ENCODE measurements around the gene GRM4.

The GRM4 gene

DNA sequence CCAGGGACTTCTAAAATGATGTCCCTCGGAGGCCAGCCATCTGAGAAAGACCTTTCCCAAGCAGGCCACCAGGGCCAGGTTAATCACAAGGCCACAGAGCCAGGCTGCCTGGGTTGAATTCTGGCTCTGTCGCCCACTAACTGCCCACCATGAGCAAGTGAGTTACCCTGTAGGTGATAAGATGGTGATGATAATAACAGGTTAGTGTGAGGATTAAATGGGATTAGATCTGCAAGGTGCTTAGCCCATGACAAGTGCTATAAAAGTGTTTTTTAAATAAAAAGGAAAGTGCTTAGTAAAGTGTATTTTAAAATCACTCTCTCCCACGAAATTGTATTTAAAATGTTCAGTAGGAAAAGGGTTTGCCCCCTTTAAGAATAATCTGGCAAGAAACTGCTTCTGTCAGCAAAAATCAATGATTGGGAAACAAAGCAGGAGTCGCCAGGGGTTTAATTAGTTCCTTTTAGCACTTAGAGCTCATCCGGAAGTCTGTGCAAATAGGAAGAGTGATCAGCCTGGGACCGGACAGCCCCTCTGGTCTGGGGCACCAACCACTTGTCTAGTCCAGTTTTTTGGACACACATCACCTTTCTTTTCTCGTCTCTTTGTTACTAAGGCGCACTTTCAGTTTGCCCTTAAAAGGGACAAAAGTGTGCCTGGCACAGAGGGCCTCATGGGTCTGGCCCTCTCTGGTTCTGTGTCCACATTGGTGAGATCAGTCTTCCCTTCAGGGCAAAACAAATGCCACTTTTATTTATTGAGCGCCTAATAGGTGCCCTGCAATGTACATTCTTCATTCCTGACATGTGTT is 150.4 kb downstream of the GRM4 start:
- no peak overlapping the region for H3K27ac Mint-ChIP-seq
- H3K27me3 Mint-ChIP-seq: peaks cover 24% of the 10 kb centered on the region
- intact Hi-C loops (cut with micrococcal nuclease): no loop called here
- no peak overlapping the region for H3K4me3 Mint-ChIP-seq
- no peaks in the 10 kb centered on the region for H3K9me3 Mint-ChIP-seq
- H3K4me1 Mint-ChIP-seq (ENCODE audit: low read depth): peaks cover 6% of the 10 kb centered on the region
- H3K36me3 Mint-ChIP-seq (ENCODE audit: low read depth): no peaks in the 10 kb centered on the region

DNA sequence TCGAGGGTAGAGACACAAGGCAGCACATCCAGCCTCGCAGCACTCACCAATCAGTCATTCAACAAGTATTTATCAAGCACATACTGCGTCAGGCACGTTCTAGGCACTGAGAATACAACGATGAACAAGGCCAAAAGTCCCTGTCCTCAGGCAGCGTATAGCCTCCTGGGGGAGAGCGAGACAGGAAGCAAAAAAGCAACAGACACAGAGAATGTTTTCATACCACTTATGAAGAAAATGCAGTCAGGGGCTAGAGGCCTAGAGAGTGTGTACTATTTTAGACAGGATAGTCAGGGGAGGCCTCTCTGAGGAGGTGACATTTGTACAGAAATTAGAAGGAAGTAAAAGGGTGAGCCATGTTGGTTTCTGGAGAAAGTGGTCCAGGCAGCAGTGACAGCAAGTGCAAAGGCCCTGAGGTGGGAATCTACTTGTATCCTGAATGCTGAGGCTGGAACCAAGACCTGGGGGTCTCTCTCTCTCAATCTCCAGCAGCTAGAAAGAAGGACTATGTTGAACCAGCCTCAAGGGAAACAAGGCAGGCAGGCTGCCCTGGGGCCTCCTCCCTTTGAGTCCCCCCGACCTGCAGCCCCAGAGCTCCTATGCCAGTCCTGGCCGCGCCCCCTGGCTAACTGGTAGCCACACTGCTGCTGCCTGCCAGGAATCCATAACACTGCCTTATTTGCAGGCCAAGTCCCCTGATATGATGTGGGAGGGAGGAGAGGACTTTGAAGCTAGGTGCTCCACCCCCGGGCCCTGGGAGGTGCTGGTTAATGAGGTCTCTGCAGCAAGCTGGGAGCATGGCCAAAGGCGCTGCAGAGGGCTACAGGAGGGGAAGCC is 151.2 kb downstream of the GRM4 start:
- Mint-ChIP-seq H3K4me1 (ENCODE audit: low read depth) (peaks cover 6% of the 10 kb centered on the region), H3K4me3 (no peak overlapping the region), H3K36me3 (ENCODE audit: low read depth) (no peaks in the 10 kb centered on the region), H3K9me3 (no peaks in the 10 kb centered on the region), H3K27ac (no peak overlapping the region), H3K27me3 (peaks cover 20% of the 10 kb centered on the region)
- intact Hi-C loops (cut with micrococcal nuclease): no loop called here

DNA sequence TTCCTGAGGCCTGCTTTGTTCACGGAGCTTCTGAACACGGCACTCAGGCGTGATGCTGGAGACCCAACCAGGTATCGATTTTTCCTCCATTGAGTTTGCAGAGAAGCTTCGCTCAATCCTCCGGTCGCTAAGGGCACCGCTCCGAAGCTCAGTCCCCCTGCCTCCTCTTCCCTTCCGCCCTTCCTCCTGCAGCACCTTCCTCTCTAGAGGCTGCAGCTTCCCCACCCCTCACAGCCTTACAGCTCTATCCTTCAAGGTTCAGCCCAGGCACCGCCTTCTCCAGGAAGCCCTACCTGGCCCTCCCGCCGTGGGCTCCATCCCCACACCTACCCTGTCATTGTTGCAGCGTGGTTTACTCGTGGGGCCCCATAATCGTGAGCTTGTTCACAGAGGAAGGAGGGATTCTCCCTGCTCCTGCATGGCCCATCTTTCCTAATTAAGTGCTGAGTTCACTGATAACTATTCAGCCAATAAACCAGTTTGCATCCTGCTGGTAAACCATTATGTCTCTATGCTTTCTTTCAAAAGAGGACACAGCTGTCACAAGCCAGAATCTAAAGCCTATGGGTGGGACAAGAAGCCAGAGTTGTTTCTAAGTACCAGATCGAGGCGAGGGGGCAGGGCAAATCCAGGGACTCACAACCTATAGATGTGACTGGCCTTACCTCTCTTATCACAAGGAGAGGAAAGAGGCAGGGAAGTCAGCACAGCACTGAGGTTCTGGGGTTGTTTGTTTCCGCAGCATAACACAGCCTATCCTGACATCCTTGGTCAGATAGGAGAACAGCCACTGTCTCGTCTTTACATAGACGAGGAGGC is 152.0 kb downstream of the GRM4 start:
- peaks cover 6% of the 10 kb centered on the region for H3K4me1 Mint-ChIP-seq (ENCODE audit: low read depth)

DNA sequence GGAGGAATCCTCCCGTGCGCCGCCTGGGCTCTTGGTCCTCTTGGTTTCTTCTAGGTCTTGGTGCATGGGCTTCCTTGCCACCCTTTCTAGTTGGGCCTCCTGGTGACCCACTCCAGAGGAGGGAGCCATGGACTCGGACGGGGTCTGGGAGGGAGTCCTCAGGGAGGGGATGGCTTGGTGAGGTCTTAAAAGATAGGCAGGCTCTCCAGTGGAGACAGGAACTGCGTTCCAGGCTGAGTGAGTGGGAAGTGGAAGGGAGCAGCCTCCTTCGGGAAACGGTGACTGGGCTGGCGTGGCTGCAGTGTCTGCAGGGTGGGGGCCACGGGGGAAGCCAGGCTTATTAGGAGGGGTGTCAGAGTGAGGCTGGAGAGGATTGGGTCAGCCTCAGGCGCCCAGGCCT is 152.8 kb downstream of the GRM4 start:
- Mint-ChIP-seq H3K4me1 (ENCODE audit: low read depth) (peaks cover 6% of the 10 kb centered on the region), H3K4me3 (no peak overlapping the region), H3K27ac (no peak overlapping the region), H3K36me3 (ENCODE audit: low read depth) (no peaks in the 10 kb centered on the region), H3K27me3 (peaks cover 20% of the 10 kb centered on the region), H3K9me3 (no peaks in the 10 kb centered on the region)
- intact Hi-C loops (cut with micrococcal nuclease): no loop called here

More for the DNA sequence above, 152.0 kb downstream of the GRM4 start:
- Mint-ChIP-seq H3K4me3 (no peak overlapping the region), H3K36me3 (ENCODE audit: low read depth) (no peaks in the 10 kb centered on the region), H3K9me3 (no peaks in the 10 kb centered on the region), H3K27ac (no peak overlapping the region), H3K27me3 (peaks cover 20% of the 10 kb centered on the region)
- intact Hi-C loops (cut with micrococcal nuclease): no loop called here

DNA sequence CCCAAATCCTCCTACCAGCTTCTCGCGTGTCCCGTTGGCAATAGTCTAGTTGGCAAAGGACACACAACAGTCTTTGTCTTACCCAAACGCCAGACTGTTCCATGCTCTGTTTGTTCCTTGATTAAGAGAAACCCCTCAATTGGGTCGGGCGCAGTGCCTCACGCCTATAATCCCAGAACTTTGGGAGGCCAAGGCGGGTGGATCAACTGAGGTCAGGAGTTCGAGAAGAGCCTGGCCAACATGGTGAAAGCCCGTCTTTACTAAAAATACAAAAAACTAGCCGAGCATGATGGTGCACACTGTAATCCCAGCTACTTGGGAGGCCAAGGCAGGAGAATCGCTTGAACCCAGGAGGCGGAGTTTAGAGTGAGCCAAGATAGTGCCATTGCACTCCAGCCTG is 153.7 kb downstream of the GRM4 start:
- peaks cover 6% of the 10 kb centered on the region for H3K4me1 Mint-ChIP-seq (ENCODE audit: low read depth)
- H3K27me3 Mint-ChIP-seq: peaks cover 20% of the 10 kb centered on the region
- no peaks in the 10 kb centered on the region for H3K36me3 Mint-ChIP-seq (ENCODE audit: low read depth)
- intact Hi-C loops (cut with micrococcal nuclease): no loop called here
- H3K4me3 Mint-ChIP-seq: no peak overlapping the region
- H3K27ac Mint-ChIP-seq: no peak overlapping the region
- no peaks in the 10 kb centered on the region for H3K9me3 Mint-ChIP-seq

DNA sequence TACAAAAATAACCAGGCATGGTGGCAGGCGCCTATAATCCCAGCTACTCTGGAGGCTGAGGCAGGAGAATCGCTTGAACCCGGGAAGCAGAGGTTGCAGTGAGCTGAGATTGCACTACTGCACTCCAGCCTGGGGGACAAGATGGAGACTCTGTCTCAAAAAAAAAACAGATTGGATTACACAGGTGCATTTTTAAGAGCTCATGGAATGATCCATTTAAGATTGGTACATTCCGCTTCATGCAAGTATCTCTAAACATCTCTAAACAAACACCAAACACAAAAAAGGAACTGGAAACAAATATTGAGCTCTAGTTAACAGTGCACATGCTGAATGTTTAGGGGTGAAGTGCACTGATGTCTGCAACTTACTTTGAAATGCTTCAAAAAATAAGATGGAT is 154.3 kb downstream of the GRM4 start:
- Mint-ChIP-seq H3K4me3 (no peak overlapping the region), H3K27me3 (peaks cover 20% of the 10 kb centered on the region), H3K4me1 (ENCODE audit: low read depth) (peaks cover 6% of the 10 kb centered on the region), H3K27ac (no peak overlapping the region), H3K36me3 (ENCODE audit: low read depth) (no peaks in the 10 kb centered on the region), H3K9me3 (no peaks in the 10 kb centered on the region)
- intact Hi-C loops (cut with micrococcal nuclease): no loop called here

DNA sequence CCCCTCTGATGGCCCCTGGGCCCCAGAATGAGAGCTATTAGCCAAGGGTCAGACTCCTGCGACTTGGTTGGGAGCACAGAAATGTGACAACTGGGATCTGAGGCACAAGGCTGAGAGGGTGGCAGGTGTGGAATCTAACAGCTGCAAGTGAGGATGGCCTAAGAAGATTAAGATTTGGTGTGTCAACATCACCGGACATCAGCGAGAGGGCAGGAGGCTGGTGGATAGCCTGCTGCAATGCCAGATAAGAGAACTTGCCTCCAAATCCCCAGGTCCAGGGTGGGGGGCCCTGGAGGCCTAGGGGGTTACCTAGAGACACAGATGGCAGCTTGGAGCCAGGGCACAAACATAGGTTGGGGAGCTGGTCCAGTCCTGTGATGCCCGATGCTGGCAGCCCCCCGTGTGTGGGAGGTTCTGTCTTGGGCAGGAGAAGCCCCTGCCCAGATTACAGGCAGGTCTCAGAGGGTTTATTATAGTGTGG is 155.8 kb downstream of the GRM4 start:
- no peak overlapping the region for H3K27ac Mint-ChIP-seq
- intact Hi-C loops (cut with micrococcal nuclease): no loop called here
- H3K27me3 Mint-ChIP-seq: peaks cover 16% of the 10 kb centered on the region
- H3K36me3 Mint-ChIP-seq (ENCODE audit: low read depth): no peaks in the 10 kb centered on the region
- no peaks in the 10 kb centered on the region for H3K4me1 Mint-ChIP-seq (ENCODE audit: low read depth)
- no peak overlapping the region for H3K4me3 Mint-ChIP-seq
- no peaks in the 10 kb centered on the region for H3K9me3 Mint-ChIP-seq

DNA sequence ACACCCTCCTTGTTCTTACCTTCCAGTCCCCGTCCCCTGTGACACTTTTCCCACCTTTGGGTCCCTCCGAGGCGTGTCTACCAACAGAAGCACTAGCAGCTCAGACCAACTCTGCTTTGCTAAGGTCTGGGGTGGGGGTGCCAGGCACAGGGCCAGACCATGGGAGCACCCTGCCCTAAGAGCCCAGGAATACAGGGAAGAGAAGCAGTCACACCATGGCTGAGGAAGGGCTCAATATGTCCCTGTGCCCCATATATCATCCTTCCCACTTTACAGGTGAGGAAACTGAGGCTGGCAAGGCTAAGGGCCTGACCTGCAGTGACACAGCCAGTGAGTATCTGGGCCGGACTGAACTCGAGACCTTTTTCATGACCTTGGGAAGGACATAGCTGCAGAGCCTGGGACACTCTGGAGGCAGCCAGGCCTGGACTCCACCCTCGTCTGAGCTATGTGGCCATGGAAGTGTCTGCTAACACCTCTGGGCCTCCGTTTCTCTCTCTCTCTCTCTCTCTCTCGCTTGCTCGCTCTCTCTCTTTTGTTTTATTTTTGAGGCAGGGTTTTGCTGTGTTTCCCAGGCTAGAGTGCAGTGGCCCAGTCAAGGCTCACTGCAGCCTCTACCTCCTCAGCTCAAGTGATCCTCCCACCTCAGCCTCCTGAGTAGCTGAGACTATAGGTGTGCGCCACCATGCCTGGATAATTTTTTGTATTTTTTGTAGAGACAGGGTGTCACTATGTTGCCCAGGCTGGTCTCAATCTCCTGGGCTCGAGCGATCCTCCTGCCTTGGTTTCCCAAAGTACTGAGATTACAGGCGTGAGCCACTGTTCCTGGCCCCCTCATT is 156.7 kb downstream of the GRM4 start:
- intact Hi-C loops (cut with micrococcal nuclease): no loop called here
- no peak overlapping the region for H3K4me3 Mint-ChIP-seq
- no peaks in the 10 kb centered on the region for H3K36me3 Mint-ChIP-seq (ENCODE audit: low read depth)
- H3K27ac Mint-ChIP-seq: no peak overlapping the region
- no peaks in the 10 kb centered on the region for H3K9me3 Mint-ChIP-seq
- no peaks in the 10 kb centered on the region for H3K4me1 Mint-ChIP-seq (ENCODE audit: low read depth)
- peaks cover 11% of the 10 kb centered on the region for H3K27me3 Mint-ChIP-seq

DNA sequence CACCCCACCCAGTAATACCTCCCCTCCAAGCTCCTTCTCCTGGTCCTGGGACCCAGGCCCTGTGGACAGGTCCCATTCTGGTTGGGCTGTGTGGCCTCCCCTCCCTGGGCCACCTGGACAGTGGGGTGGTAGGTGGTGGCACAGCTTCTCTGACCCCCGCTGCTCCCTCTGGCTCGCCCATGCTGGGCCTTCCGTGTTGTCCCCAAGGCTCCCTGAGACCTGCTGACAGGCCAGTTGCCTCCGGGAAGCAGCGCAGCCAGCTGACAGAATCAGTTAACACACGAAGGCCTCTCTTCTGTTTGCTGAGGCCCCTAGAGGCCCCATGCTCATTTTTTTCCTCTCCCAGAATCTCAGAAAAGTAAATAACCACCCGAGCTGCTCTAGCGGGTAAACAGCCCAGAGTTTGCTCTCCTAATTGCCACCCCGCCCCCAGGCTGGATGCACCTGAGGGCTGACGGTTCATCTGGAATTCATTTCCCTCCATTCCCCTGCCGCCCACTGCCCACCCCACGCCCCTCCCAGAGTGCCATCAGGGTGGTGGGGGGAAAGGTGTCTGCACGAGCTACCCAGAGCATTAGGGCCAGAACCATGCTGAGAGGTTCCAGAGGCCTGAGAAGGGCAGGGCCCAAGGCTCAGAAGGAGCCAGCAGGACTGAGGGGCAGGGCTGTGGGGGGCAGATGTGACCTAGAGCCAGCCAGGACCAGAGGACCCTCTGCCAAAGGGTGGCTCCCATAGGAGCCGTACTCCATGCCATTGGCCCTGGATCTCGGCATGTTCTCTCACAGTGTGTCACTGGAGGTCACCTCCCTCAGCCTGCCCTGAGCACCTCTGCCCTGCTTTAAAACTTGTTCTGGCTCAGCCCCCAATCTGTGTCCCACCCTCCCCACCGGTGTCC is 157.5 kb downstream of the GRM4 start:
- intact Hi-C loops (cut with micrococcal nuclease): no loop called here
- H3K4me3 Mint-ChIP-seq: no peak overlapping the region
- no peaks in the 10 kb centered on the region for H3K36me3 Mint-ChIP-seq (ENCODE audit: low read depth)
- H3K27me3 Mint-ChIP-seq: peaks cover 8% of the 10 kb centered on the region
- H3K27ac Mint-ChIP-seq: no peak overlapping the region
- H3K4me1 Mint-ChIP-seq (ENCODE audit: low read depth): peaks cover 2% of the 10 kb centered on the region
- H3K9me3 Mint-ChIP-seq: no peaks in the 10 kb centered on the region

DNA sequence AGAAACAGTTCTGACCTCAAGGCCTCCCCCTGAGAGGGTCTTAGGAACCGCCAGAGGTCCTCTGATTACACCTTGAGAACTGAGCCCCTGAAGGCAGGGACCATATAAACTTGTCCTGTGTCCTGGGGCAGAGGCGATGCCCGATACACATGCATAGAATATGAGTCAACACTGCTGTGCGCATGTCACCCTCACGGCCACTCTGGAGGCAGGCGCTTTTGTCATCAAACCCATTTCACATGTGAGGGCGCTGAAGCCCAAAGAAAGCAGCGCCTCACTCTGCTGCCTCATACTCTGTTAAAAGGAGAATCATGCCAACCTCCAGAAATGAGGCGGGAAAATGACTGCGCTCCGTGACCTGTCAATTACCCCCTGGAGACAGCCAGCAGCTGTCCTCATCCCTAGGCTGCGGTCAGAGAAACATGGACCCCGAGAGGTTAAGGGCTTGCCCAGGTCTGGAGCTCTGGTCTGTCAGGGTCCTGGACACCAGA is 158.3 kb downstream of the GRM4 start:
- Mint-ChIP-seq H3K9me3 (no peaks in the 10 kb centered on the region), H3K27me3 (peaks cover 2% of the 10 kb centered on the region), H3K27ac (no peak overlapping the region), H3K4me1 (ENCODE audit: low read depth) (peaks cover 7% of the 10 kb centered on the region), H3K36me3 (ENCODE audit: low read depth) (no peaks in the 10 kb centered on the region), H3K4me3 (no peak overlapping the region)
- intact Hi-C loops (cut with micrococcal nuclease): no loop called here

DNA sequence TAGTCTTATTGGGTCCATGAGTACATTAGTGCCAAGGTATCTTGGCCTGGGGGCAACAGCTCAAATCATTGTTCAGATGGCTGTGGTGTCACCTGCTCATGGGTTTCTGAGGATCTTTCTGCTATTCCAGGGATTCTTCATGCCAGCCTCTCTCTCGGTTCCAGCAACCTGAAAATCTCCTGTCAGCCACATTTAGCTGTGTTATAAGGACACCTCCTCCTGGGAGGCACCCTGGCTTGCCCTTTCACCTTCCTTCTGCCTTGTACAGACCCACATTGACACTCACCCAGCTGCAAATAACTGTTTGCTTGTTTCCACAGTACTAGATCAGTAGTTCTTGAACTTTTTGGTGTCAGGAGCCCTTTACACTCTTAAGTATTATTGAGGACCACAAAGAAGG is 159.9 kb downstream of the GRM4 start:
- intact Hi-C loops (cut with micrococcal nuclease): no loop called here
- Mint-ChIP-seq H3K4me3 (no peak overlapping the region), H3K27ac (no peak overlapping the region), H3K4me1 (ENCODE audit: low read depth) (peaks cover 7% of the 10 kb centered on the region), H3K36me3 (ENCODE audit: low read depth) (no peaks in the 10 kb centered on the region), H3K27me3 (peaks cover 1% of the 10 kb centered on the region), H3K9me3 (no peaks in the 10 kb centered on the region)

DNA sequence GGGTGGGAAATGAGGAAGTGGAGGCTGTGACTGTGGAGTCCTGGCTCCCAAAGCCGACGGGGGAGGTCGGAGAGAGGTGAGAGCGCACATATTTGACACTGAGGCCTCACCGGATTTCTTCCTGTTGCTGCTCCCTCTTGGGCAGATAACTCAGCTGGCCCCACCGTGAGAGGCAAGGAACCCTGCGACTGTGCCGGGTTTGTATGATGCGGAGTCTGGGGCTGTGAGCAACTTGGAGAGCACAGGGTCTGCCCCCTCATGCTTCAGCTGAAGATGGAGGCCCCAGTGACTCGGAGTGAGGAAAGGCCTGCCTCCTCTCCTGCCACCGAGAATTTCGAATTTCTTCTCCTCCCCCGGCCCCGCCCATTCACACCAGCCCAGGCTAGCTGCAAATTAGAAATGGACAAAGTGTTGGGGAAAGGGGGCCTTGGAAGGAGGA is 160.6 kb downstream of the GRM4 start:
- Mint-ChIP-seq H3K27ac (no peak overlapping the region), H3K27me3 (peaks cover 1% of the 10 kb centered on the region), H3K9me3 (no peaks in the 10 kb centered on the region), H3K4me3 (no peak overlapping the region), H3K36me3 (ENCODE audit: low read depth) (no peaks in the 10 kb centered on the region), H3K4me1 (ENCODE audit: low read depth) (peaks cover 7% of the 10 kb centered on the region)
- intact Hi-C loops (cut with micrococcal nuclease): no loop called here

Measured in dendritic cell treated with granulocyte-macrophage colony-stimulating factor and Interleukin-4, amounts not matched to agents 40 ng/mL and 50 ng/mL, for 4 days (primary cell).